HepG2 (cell line): ENCODE results near the gene ZNF385B. TPM values are rescaled to one million over a fixed set of nuclear protein-coding genes. Genes with fewer than 3 reads are reported as not detected.

Experiments used
- ATAC-seq: fragments of 200-7000 bp; cut with Tn5 transposase; 3 replicates; pipeline ENCODE4 v1.9.1; 2020; ENCODE audit warnings: mild to moderate bottlenecking, moderate library complexity
- BruUV-seq: library from RNA; stranded (reverse); fragments of 400-500 nt; replicated peaks from 2 replicates; lab custom pipeline; 2021; lab: Mats Ljungman, UMichigan
- CTCF ChIA-PET: fragments of 300-600 bp; formaldehyde crosslinking; extraction: SDS; loops from one replicate; lab custom pipeline; 2021; ENCODE audit warnings: low total read pairs, inconsistent platforms, low intra/inter-chr PET ratio; lab: Yijun Ruan, JAX
- POLR2A ChIA-PET: fragments of 350-600 bp; sonication (Branson Sonifier 250); formaldehyde crosslinking; loops from one replicate; lab custom pipeline; 2020; ENCODE audit warnings: antibody characterized with exemption, inconsistent platforms; lab: Yijun Ruan, JAX
- DNase-seq: peaks from one replicate; pipeline ENCODE4 v3.0.0-alpha.2; 2015; ENCODE audit warnings: low spot score
- FAIRE-seq: peaks from 3 replicates; lab custom pipeline; 2011; peaks lifted over from hg19 to GRCh38; lab: Jason Lieb, UNC
- H2AFZ ChIP-seq: one replicate; pipeline ENCODE4 v1.6.1; 2011; ENCODE audit warnings: low read length, inconsistent platforms
- H3K27ac ChIP-seq: fragments of 300-600 bp; 3 replicates; pipeline ENCODE4 v1.8.0; 2011; ENCODE audit warnings: mixed run types, mild to moderate bottlenecking, mixed read lengths, low read length, inconsistent platforms; ENCODE audit not compliant: insufficient read depth; ENCODE audit errors: extremely low read length
- H3K27me3 ChIP-seq, 2 experiments: fragments of 200-600 bp in 1 of 2; 2 replicates in 1 of 2; 3 replicates in 1 of 2; pipeline versions ENCODE4 v1.6.0 to v1.8.0; 2011; ENCODE audit warnings: low read length in 2 of 2, mild to moderate bottlenecking in 2 of 2, moderate library complexity in 2 of 2, inconsistent platforms in 1 of 2; ENCODE audit not compliant: insufficient read depth in 2 of 2, control insufficient read depth in 1 of 2
- H3K36me3 ChIP-seq, 2 experiments: fragments of 200-600 bp in 1 of 2; replicated peaks in 1 of 2; 2 replicates in 1 of 2; 3 replicates in 1 of 2; pipeline versions ENCODE4 v1.5.1 to v1.8.0; 2011; ENCODE audit warnings: low read length in 2 of 2, inconsistent platforms in 1 of 2; ENCODE audit not compliant: insufficient read depth in 2 of 2, control insufficient read depth in 1 of 2
- H3K4me1 ChIP-seq: 2 replicates; pipeline ENCODE4 v1.5.1; 2012; ENCODE audit warnings: low read length, inconsistent platforms; ENCODE audit not compliant: insufficient read depth
- H3K4me2 ChIP-seq: 2 replicates; pipeline ENCODE4 v1.6.0; 2011; ENCODE audit warnings: low read depth, low read length, inconsistent platforms
- H3K4me3 ChIP-seq, 3 experiments: fragments of 200-600 bp in 1 of 3; sonication (generic), shearing (Covaris generic) in 1 of 3; replicated peaks in 1 of 3; 2 replicates each; pipeline ENCODE4 v1.5.1; 2011 to 2016; ENCODE audit warnings: low read length in 3 of 3, inconsistent platforms in 2 of 3, low read depth in 2 of 3, mild to moderate bottlenecking in 2 of 3, control low read depth in 1 of 3, mixed read lengths in 1 of 3; ENCODE audit not compliant: insufficient read depth in 1 of 3
- H3K79me2 ChIP-seq: one replicate; pipeline ENCODE4 v1.6.1; 2011; ENCODE audit warnings: low read length, inconsistent platforms; ENCODE audit not compliant: insufficient read depth
- H3K9ac ChIP-seq: 2 replicates; pipeline ENCODE4 v1.6.0; 2011; ENCODE audit warnings: mild to moderate bottlenecking, low read depth, low read length, inconsistent platforms; ENCODE audit not compliant: insufficient read depth
- H3K9me3 ChIP-seq: 2 replicates; pipeline ENCODE4 v1.5.1; 2012; ENCODE audit warnings: mild to moderate bottlenecking, low read length
- H4K20me1 ChIP-seq: 2 replicates; pipeline ENCODE4 v1.6.0; 2011; ENCODE audit warnings: inconsistent platforms, mild to moderate bottlenecking, low read length, moderate library complexity; ENCODE audit not compliant: insufficient read depth
- AGO1 ChIP-seq: fragments of 200-400 bp; formaldehyde crosslinking; IDR thresholded peaks from 2 replicates; pipeline ENCODE4 v1.6.1; 2017; ENCODE audit warnings: mild to moderate bottlenecking, low read depth, low read length, moderate library complexity; ENCODE audit not compliant: poor library complexity, severe bottlenecking
- CCDC6 ChIP-seq: sonication (generic); formaldehyde crosslinking; IDR thresholded peaks from 2 replicates; pipeline ENCODE4 v1.8.1; 2022; ENCODE audit warnings: mild to moderate bottlenecking, missing genetic modification reagents, moderate library complexity
- FOXK2 ChIP-seq: fragments of 450-650 bp; IDR thresholded peaks from 2 replicates; pipeline ENCODE4 v1.6.1; 2016
- SNAPC2 ChIP-seq: sonication (generic); formaldehyde crosslinking; IDR thresholded peaks from 2 replicates; pipeline ENCODE4 v1.8.1; 2022; ENCODE audit warnings: mild to moderate bottlenecking, missing genetic modification reagents
- ZNF777 ChIP-seq: sonication (generic); formaldehyde crosslinking; IDR thresholded peaks from 2 replicates; pipeline ENCODE4 v1.4.0; 2020; ENCODE audit warnings: missing genetic modification reagents
- ZNF83 ChIP-seq: sonication (generic); formaldehyde crosslinking; IDR thresholded peaks from 2 replicates; pipeline ENCODE4 v1.4.0; 2020; ENCODE audit warnings: missing genetic modification reagents, mild to moderate bottlenecking, borderline replicate concordance
- WGBS: methylation state at CpG from one replicate; pipeline ENCODE4 v1.1.6; 2017; ENCODE audit warnings: low lambda C conversion rate; 5-methylcytosine and 5-hydroxymethylcytosine counted together
- in situ Hi-C: cut with HindIII; loops from 2 replicates; pipeline ENCODE4 v1.10.0; 2017; ENCODE audit warnings: low pct_unique_long_range_greater_than_20kb; ENCODE audit not compliant: extremely low pct_ligation_motif_present
- intact Hi-C: fragments of 100-400 bp; cut with micrococcal nuclease; formaldehyde crosslinking; loops from one replicate; pipeline ENCODE4 v1.10.0; 2022; ENCODE audit not compliant: unreplicated experiment
- polyA plus RNA-seq, 8 experiments: library from polyadenylated mRNA; depleted of rRNA in 3 of 8; stranded (reverse) in 7 of 8; unstranded in 1 of 8; fragments of >200 nt; fragmentation: Illumina TruSeq in 4 of 8; extraction: Trizol in 4 of 8; gene quantifications; 2 replicates each; pipeline versions ENCODE4 v1.2.1 to v1.2.3, GENCODE V29; 2011 to 2016; ENCODE audit warnings: low read depth in 4 of 8, missing spikeins in 1 of 8, mixed read lengths in 1 of 8; ENCODE audit not compliant: insufficient read depth in 1 of 8
- total RNA-seq, 5 experiments: library from RNA; depleted of rRNA; stranded (reverse); fragments of >200 nt; fragmentation: Illumina TruSeq; extraction: Trizol; gene quantifications; 2 replicates each; pipeline ENCODE4 v1.2.3, GENCODE V29; 2016; ENCODE audit warnings: low read depth in 1 of 5
- TF ChIP-seq, protein P1 (sequence below): sonication (generic); formaldehyde crosslinking; IDR thresholded peaks from 2 replicates; pipeline ENCODE4 v1.8.0; 2022; ENCODE audit warnings: missing genetic modification reagents, mild to moderate bottlenecking, inconsistent platforms, borderline replicate concordance
- TF ChIP-seq, protein P2 (sequence below): sonication (generic); formaldehyde crosslinking; conservative IDR thresholded peaks from 2 replicates; pipeline ENCODE4 v1.8.0; 2022; ENCODE audit warnings: mild to moderate bottlenecking, moderate library complexity, missing genetic modification reagents

ZNF385B gene
- total and polyA plus RNA-seq, 2 of the 13 experiments (the other 11 are each of a cell fraction or from before 2014, with no cell fraction given) = 3.3 to 6.7 TPM

DNA sequence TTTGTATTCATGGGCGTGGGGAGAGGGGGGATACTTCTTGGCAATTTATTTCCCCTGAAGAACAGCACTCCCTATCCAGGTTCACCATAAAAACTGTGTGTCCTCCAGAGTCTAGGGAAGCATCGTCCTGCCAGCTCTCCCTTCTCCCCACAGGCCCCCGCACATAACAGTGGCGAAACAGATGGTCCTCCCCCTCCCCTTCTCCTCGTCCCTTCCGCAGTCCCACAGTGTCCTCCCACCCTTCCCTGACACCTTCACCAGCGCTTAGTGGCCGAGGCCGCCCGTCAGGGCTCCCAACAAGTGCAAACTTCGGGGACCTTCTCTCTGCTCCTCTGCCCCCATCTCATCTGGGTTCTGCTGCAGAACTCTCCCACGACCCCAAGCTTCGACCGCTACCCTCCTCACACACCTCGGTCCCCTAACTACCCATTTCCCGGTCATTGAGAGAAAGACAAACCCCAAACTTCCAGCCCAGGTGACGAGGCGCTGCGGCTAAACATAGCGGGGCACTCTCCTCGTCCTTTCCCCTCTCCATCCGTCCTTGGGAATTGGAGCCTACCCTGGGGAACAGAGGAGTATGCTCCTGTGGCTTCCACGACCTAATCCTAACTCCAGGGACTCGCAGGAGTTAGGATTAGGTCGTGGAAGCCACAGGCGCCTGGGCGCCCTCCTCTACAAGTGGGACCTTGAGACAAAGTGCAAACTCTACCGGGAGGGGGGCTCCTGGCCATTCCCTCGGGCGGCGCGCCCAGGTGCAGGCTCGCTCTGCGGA is 971 bp downstream of the ZNF385B start:
- CTCF ChIA-PET = no interaction called here

More for the DNA sequence above, 971 bp downstream of the ZNF385B start:
- FAIRE-seq (no peak), ATAC-seq (peak; percentile 62), DNase-seq (no peak)
- in situ Hi-C loops = no loop called here
- WGBS = 16% methylated on average over 25 of the region's 34 CpGs
- intact Hi-C loops = no loop called here
- Histone ChIP-seq H3K36me3 (no peaks in the 10 kb centered on the region), H3K9ac (no peak overlapping the region), H3K27ac (no peak overlapping the region), H4K20me1 (no peaks in the 10 kb centered on the region; the same call in 1 of the 2 replicates), H2AFZ (no peak overlapping the region)
- BruUV-seq = no TSS peak
- TF ChIP-seq, protein P1, sequence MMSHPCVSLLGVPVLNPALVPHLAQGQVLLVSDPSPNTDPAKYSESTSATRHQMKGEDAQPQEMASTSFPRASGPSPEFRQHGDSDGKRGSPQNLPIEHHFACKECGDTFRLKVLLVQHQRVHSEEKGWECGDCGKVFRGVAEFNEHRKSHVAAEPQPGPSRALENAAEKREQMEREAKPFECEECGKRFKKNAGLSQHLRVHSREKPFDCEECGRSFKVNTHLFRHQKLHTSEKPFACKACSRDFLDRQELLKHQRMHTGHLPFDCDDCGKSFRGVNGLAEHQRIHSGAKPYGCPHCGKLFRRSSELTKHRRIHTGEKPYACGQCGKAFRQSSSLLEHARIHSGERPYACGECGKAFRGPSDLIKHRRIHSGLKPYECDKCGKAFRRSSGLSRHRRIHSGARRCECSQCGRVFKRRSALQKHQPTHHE (CRISPR knock-in tag) = no peak
- TF ChIP-seq, protein P2, sequence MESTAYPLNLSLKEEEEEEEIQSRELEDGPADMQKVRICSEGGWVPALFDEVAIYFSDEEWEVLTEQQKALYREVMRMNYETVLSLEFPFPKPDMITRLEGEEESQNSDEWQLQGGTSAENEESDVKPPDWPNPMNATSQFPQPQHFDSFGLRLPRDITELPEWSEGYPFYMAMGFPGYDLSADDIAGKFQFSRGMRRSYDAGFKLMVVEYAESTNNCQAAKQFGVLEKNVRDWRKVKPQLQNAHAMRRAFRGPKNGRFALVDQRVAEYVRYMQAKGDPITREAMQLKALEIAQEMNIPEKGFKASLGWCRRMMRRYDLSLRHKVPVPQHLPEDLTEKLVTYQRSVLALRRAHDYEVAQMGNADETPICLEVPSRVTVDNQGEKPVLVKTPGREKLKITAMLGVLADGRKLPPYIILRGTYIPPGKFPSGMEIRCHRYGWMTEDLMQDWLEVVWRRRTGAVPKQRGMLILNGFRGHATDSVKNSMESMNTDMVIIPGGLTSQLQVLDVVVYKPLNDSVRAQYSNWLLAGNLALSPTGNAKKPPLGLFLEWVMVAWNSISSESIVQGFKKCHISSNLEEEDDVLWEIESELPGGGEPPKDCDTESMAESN (CRISPR knock-in tag) = no peak
- TF ChIP-seq AGO1 (peak; percentile 16), ZNF777 (CRISPR knock-in tag) (0 out of 2 replicates have a peak, but pooled peaks have one; percentile 9), SNAPC2 (CRISPR knock-in tag) (no peak), CCDC6 (0 out of 2 replicates have a peak, but pooled peaks have one; percentile 9), ZNF83 (CRISPR knock-in tag) (no peak), FOXK2 (no peak)
- TF ChIP-seq, all 625 proteins: peak for 3
- H3K79me2 ChIP-seq = no peaks in the 10 kb centered on the region
- peaks cover 0 to 59% of the 10 kb centered on the region in 2 experiments; a peak in 4 of 5 replicates for H3K27me3 ChIP-seq
- H3K4me3 ChIP-seq = peak overlapping the region; percentile 24 to 67 (median 52); a peak in 3 of 6 replicates
- H3K9me3 ChIP-seq = no peaks in the 10 kb centered on the region
- H3K4me1 ChIP-seq = peaks cover 15% of the 10 kb centered on the region
- POLR2A ChIA-PET = no interaction called here
- H3K4me2 ChIP-seq = peak overlapping the region; percentile 76
